Stomach (tissue), 4 donors: ENCODE results near the gene SETDB1.

Experiments used
- EP300 ChIP-seq: sonication (generic); formaldehyde crosslinking; IDR thresholded peaks from one replicate; pipeline ENCODE4 v1.6.1; 2017; ENCODE audit warnings: antibody characterized with exemption
- POLR2A ChIP-seq, 4 donors: fragments of 450-650 bp; IDR thresholded peaks; one replicate each; pipeline ENCODE4 v1.6.1; 2016; ENCODE audit warnings: antibody characterized with exemption in 4 of 4, control low read depth in 2 of 4, mild to moderate bottlenecking in 1 of 4, moderate library complexity in 1 of 4
- POLR2AphosphoS5 ChIP-seq, 3 donors: sonication (generic); formaldehyde crosslinking; IDR thresholded peaks; one replicate each; pipeline ENCODE4 v1.6.1; 2016; ENCODE audit warnings: antibody characterized with exemption in 3 of 3
- TF ChIP-seq, protein P1 (sequence below), 7 experiments: fragments of 450-650 bp in 4 of 7; fragments of 200-600 bp in 3 of 7; sonication (generic) in 3 of 7; IDR thresholded peaks; one replicate each; pipeline ENCODE4 v1.5.1; 2016 to 2019; ENCODE audit warnings: antibody characterized with exemption in 7 of 7, control low read depth in 2 of 7, mild to moderate bottlenecking in 1 of 7

DNA sequence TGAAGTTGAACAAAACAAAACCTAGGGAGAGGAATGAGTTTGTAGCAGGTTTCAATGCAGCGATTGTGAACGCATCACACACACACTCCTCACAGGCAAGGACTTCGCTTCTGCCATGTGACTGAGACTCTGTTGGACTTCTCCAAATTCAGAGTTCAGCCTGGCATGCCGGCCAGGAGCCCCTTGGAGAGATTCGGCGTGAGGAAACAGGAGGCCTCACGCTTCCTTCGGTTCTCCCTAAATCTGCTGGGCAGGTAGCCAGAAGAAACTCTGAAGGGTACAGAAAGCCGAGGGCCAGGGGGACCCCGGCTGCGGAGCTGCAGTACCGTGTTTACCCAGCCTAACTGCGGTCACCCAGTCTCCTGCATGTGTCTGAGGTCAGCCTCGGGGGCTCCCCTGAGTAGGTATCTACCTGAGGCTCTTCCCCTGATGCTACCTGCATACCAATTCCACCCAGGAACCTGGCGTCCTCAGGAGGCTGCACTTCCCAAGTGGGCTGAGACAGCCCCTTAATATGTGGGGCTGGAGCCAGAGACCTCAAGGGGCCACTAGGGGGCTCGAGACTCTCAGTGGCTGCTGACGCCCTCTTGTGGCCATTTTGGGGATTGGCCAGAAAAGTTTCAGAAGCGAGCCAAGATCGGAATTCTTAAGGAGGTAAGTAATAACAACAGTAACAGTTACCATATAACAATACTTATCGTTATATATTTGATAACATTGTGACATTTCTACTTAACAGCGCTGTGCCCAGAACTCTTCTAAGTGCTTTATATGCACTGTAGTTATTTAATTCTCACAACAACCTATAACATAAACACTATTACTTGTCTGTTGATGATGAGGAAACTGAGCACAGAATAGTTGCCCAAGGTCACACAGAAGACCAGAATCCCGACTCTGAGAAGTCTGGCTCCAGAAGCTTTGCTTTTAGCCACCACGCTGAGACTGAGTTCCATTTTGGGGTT, 53.2 kb downstream of the SETDB1 start:
- TF ChIP-seq EP300 (no peak), POLR2A (IDR thresholded peaks at IDR 0.05) (no peak), POLR2AphosphoS5 (IDR thresholded peaks at IDR 0.05) (peak in 2 of 3 donors; percentile 24 to 67)
- TF ChIP-seq, protein P1, sequence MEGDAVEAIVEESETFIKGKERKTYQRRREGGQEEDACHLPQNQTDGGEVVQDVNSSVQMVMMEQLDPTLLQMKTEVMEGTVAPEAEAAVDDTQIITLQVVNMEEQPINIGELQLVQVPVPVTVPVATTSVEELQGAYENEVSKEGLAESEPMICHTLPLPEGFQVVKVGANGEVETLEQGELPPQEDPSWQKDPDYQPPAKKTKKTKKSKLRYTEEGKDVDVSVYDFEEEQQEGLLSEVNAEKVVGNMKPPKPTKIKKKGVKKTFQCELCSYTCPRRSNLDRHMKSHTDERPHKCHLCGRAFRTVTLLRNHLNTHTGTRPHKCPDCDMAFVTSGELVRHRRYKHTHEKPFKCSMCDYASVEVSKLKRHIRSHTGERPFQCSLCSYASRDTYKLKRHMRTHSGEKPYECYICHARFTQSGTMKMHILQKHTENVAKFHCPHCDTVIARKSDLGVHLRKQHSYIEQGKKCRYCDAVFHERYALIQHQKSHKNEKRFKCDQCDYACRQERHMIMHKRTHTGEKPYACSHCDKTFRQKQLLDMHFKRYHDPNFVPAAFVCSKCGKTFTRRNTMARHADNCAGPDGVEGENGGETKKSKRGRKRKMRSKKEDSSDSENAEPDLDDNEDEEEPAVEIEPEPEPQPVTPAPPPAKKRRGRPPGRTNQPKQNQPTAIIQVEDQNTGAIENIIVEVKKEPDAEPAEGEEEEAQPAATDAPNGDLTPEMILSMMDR (IDR thresholded peaks at IDR 0.05), result peak in 5 of 7 experiments; percentile 95 to 100 (median 98)
